ENCODE data around the gene RAB10.

The RAB10 gene

DNA sequence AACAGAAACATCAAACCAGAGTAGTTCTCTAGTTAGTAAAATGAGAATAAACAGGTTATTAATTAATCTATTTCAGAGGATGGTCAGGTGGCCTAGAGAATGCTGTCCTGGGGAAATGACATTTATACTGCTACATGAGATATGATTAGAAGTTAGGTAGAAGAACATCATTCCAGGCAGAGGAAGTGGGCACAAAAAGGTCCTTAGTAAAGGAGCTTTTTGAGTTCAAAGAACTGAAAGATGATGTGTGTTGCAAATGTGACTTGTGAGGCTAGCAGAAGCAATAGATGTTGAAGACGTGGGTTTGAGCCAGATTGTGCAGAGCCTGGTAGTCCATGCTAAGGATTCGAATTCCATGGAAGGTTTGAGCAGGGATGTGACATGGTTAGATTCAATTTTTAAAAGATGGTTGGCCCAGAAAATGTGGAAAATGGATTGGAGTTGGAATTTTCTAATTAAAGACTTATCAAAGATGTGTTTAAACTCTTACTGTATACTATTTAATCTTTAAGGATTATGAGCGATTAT, 34.2 kb downstream of the RAB10 start:
- H3K27me3 ChIP-seq (ENCODE audit: insufficient read depth, low read length, poor library complexity) = no peaks in the 10 kb centered on the region
- ATAC-seq (ENCODE audit: insufficient read depth, low read depth) = peak; percentile 60
- peak overlapping the region; percentile 68 for H3K27ac ChIP-seq (ENCODE audit: low read length)
- H3K4me2 ChIP-seq (ENCODE audit: insufficient read depth, low read length) = peak overlapping the region; percentile 50
- peaks cover 29% of the 10 kb centered on the region for H3K4me1 ChIP-seq (ENCODE audit: insufficient read depth, low read length)
- no peak overlapping the region for H3K4me3 ChIP-seq (ENCODE audit: low read depth in 1 of 2, low read length in 2 of 2)
- H3K36me3 ChIP-seq (ENCODE audit: insufficient read depth, low read length) = peaks cover 7% of the 10 kb centered on the region; the same call in 1 of the 2 replicates
- no peak overlapping the region for H2AFZ ChIP-seq (ENCODE audit: low read depth, low read length)
- TF ChIP-seq EZH2 (IDR thresholded peaks at IDR 0.05; ENCODE audit: borderline replicate concordance, low read depth, low read length, severe bottlenecking) = no peak
- TF ChIP-seq, protein P1, sequence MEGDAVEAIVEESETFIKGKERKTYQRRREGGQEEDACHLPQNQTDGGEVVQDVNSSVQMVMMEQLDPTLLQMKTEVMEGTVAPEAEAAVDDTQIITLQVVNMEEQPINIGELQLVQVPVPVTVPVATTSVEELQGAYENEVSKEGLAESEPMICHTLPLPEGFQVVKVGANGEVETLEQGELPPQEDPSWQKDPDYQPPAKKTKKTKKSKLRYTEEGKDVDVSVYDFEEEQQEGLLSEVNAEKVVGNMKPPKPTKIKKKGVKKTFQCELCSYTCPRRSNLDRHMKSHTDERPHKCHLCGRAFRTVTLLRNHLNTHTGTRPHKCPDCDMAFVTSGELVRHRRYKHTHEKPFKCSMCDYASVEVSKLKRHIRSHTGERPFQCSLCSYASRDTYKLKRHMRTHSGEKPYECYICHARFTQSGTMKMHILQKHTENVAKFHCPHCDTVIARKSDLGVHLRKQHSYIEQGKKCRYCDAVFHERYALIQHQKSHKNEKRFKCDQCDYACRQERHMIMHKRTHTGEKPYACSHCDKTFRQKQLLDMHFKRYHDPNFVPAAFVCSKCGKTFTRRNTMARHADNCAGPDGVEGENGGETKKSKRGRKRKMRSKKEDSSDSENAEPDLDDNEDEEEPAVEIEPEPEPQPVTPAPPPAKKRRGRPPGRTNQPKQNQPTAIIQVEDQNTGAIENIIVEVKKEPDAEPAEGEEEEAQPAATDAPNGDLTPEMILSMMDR (IDR thresholded peaks at IDR 0.05; ENCODE audit: borderline replicate concordance, extremely low read depth, low read length, poor library complexity, severe bottlenecking) = no peak
- peak; percentile 19 for DNase-seq
- no peaks in the 10 kb centered on the region for H3K9me3 ChIP-seq (ENCODE audit: insufficient read depth, low read length, severe bottlenecking)
- H3K79me2 ChIP-seq (ENCODE audit: insufficient read depth, low read length) = peaks cover 96% of the 10 kb centered on the region
- peaks cover 31% of the 10 kb centered on the region for H4K20me1 ChIP-seq (ENCODE audit: insufficient read depth, low read length)
- H3K9ac ChIP-seq (ENCODE audit: low read depth, low read length) = no peak overlapping the region

DNA sequence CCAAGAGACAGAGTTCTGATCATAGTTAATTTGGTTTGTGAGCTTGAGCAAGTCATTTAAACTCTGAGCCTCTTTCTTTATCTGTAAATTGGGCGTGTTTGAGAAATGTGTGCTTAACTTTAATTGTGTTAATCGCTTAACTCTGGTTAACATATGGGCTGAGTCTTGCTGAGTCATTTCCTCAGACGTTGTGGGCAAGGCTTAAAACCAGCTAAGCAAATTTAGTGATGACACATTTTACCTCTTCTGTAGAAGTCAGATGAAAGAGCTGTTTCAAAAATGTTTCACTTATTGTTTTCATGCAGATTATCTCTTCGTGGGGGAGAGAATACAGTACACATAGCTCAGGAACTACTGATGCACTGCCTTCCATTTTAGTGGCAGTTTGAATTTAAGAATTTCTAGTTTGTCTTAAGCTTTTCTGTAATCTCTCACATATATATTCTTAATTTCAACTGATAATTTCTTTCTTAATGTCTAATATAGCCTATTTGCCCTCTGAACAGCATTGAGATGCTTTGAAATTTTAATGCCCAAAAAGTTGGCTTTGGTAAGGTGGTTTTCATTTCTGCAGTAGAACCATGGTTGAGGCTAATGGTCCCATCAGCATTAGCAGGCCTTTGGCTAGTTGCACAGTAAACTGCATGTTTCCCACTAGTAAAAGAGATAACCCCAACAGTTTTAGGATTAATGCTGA, 34.9 kb downstream of the RAB10 start:
- Histone ChIP-seq H3K9ac (ENCODE audit: low read depth, low read length) (no peak overlapping the region; the same call in 1 of the 2 replicates), H3K27ac (ENCODE audit: low read length) (peak overlapping the region; percentile 68), H3K4me1 (ENCODE audit: insufficient read depth, low read length) (peaks cover 29% of the 10 kb centered on the region), H3K36me3 (ENCODE audit: insufficient read depth, low read length) (peaks cover 5% of the 10 kb centered on the region; the same call in 1 of the 2 replicates), H3K9me3 (ENCODE audit: insufficient read depth, low read length, severe bottlenecking) (no peaks in the 10 kb centered on the region), H2AFZ (ENCODE audit: low read depth, low read length) (no peak overlapping the region), H3K27me3 (ENCODE audit: insufficient read depth, low read length, poor library complexity) (no peaks in the 10 kb centered on the region), H3K4me3 (ENCODE audit: low read depth in 1 of 2, low read length in 2 of 2) (no peak overlapping the region), H3K4me2 (ENCODE audit: insufficient read depth, low read length) (peak overlapping the region; percentile 50), H3K79me2 (ENCODE audit: insufficient read depth, low read length) (peaks cover 96% of the 10 kb centered on the region), H4K20me1 (ENCODE audit: insufficient read depth, low read length) (peaks cover 36% of the 10 kb centered on the region)
- DNase-seq (peak; percentile 48), ATAC-seq (ENCODE audit: insufficient read depth, low read depth) (peak; percentile 91)
- TF ChIP-seq, protein P1 (IDR thresholded peaks at IDR 0.05; ENCODE audit: borderline replicate concordance, extremely low read depth, low read length, poor library complexity, severe bottlenecking) = no peak
- no peak for TF ChIP-seq EZH2 (IDR thresholded peaks at IDR 0.05; ENCODE audit: borderline replicate concordance, low read depth, low read length, severe bottlenecking)

DNA sequence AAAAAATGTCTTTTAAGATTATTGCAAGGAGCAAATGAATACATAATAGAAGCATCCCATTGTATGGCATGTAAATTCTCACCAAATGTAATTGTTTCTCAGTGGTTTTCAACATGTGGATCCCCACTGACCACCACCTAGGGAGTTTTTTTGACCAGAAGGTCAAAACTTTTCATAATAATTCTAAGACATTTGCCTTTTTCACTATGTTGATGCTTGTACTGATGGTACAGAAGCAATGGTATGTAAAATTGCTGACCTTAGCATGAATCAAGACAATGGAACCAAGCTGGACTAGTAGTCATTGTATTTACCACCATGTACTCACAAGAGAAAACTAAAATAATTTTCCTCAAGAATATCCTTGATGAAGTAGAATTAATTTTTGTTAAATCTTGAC, 36.8 kb downstream of the RAB10 start:
- H3K27me3 ChIP-seq (ENCODE audit: insufficient read depth, low read length, poor library complexity) = no peaks in the 10 kb centered on the region
- H4K20me1 ChIP-seq (ENCODE audit: insufficient read depth, low read length) = peaks cover 40% of the 10 kb centered on the region
- no peak overlapping the region for H3K9ac ChIP-seq (ENCODE audit: low read depth, low read length)
- no peak overlapping the region for H2AFZ ChIP-seq (ENCODE audit: low read depth, low read length)
- H3K4me1 ChIP-seq (ENCODE audit: insufficient read depth, low read length) = peaks cover 29% of the 10 kb centered on the region
- H3K36me3 ChIP-seq (ENCODE audit: insufficient read depth, low read length) = no peaks in the 10 kb centered on the region
- H3K79me2 ChIP-seq (ENCODE audit: insufficient read depth, low read length) = peaks cover 95% of the 10 kb centered on the region
- H3K4me2 ChIP-seq (ENCODE audit: insufficient read depth, low read length) = no peak overlapping the region
- no peak overlapping the region for H3K4me3 ChIP-seq (ENCODE audit: low read depth in 1 of 2, low read length in 2 of 2)
- no peaks in the 10 kb centered on the region for H3K9me3 ChIP-seq (ENCODE audit: insufficient read depth, low read length, severe bottlenecking)
- ATAC-seq (ENCODE audit: insufficient read depth, low read depth) = no peak
- no peak for DNase-seq
- H3K27ac ChIP-seq (ENCODE audit: low read length) = no peak overlapping the region
- TF ChIP-seq, protein P1 (IDR thresholded peaks at IDR 0.05; ENCODE audit: borderline replicate concordance, extremely low read depth, low read length, poor library complexity, severe bottlenecking) = no peak
- no peak for TF ChIP-seq EZH2 (IDR thresholded peaks at IDR 0.05; ENCODE audit: borderline replicate concordance, low read depth, low read length, severe bottlenecking)

Data from DND-41 (cell line).